OCI-LY3 (cell line): ENCODE results near the gene MAP3K3.
A peak's percentile ranks its signal among the peaks of the same experiment; 100 is the strongest.

Source experiments
- H2AFZ ChIP-seq: fragments of 200-600, 300-600 bp; shearing (Covaris generic); 2 replicates; pipeline ENCODE4 v1.6.0; 2014; ENCODE audit warnings: antibody characterized with exemption, low read depth, low read length
- H3K27ac ChIP-seq: fragments of 200-600, 300-600 bp; sonication (generic); 2 replicates; pipeline ENCODE4 v1.5.1; 2014; ENCODE audit warnings: mild to moderate bottlenecking, low read length, moderate library complexity, mixed read lengths
- H3K27me3 ChIP-seq: fragments of 200-600, 300-600 bp; sonication (generic); 2 replicates; pipeline ENCODE4 v1.6.1; 2014; ENCODE audit warnings: low read depth, low read length, mixed read lengths
- H3K36me3 ChIP-seq: fragments of 200-600, 300-600 bp; sonication (generic); replicated peaks from 2 replicates; pipeline ENCODE3; 2014; ENCODE audit warnings: low read depth, low read length, mixed read lengths
- H3K4me1 ChIP-seq: fragments of 300-600, 200-600 bp; sonication (generic); 2 replicates; pipeline ENCODE4 v1.6.1; 2014; ENCODE audit warnings: low read length, mixed read lengths
- H3K4me2 ChIP-seq: fragments of 200-600, 300-600 bp; sonication (generic); 2 replicates; pipeline ENCODE4 v1.6.1; 2014; ENCODE audit warnings: low read length, mixed read lengths
- H3K4me3 ChIP-seq: fragments of 300-600, 200-600 bp; sonication (generic); 2 replicates; pipeline ENCODE4 v1.5.1; 2014; ENCODE audit warnings: antibody characterized with exemption, mild to moderate bottlenecking, low read length, moderate library complexity
- H3K79me2 ChIP-seq: fragments of 300-600, 200-600 bp; shearing (Covaris generic); 2 replicates; pipeline ENCODE4 v1.6.1; 2014; ENCODE audit warnings: mild to moderate bottlenecking, low read length, mixed read lengths
- H3K9ac ChIP-seq: fragments of 300-600, 200-600 bp; shearing (Covaris generic); 2 replicates; pipeline ENCODE4 v1.6.0; 2014; ENCODE audit warnings: mild to moderate bottlenecking, low read length, moderate library complexity
- H3K9me3 ChIP-seq: fragments of 200-600, 300-600 bp; shearing (Covaris generic); 2 replicates; pipeline ENCODE4 v1.6.1; 2014; ENCODE audit warnings: low read length, mixed read lengths; ENCODE audit not compliant: insufficient read depth
- H4K20me1 ChIP-seq: fragments of 200-600, 300-600 bp; sonication (generic); 2 replicates; pipeline ENCODE4 v1.6.1; 2016; ENCODE audit warnings: low read length, mixed read lengths; ENCODE audit not compliant: insufficient read depth
- CTCF ChIP-seq: fragments of 200-600, 300-600 bp; sonication (generic); IDR thresholded peaks from 2 replicates; pipeline ENCODE4 v1.5.1; 2014; ENCODE audit warnings: antibody characterized with exemption, low read length, low read depth
- EZH2phosphoT487 ChIP-seq: fragments of 200-600 bp; shearing (Covaris generic); IDR thresholded peaks from 2 replicates; pipeline ENCODE4 v1.6.1; 2018; ENCODE audit warnings: antibody characterized with exemption, mixed run types, low read depth

The MAP3K3 gene

GRCh38 chr17:63621684-63622573, at the start of gene MAP3K3:
Gene MAP3K3, plus strand, starts transcription at chr17:63622417. Its CDS starts 343 bp downstream, at chr17:63622760.
- H3K36me3 ChIP-seq, result no peaks in the 10 kb centered on the region
- H4K20me1 ChIP-seq, result no peaks in the 10 kb centered on the region
- peaks cover 11% of the 10 kb centered on the region for H3K4me1 ChIP-seq
- H2AFZ ChIP-seq, result peak within 1 kb of the TSS; percentile 56
- TF ChIP-seq CTCF, result peak; percentile 19; the same call in 1 of the 2 replicates
- TF ChIP-seq EZH2phosphoT487, result no peak
- peak within 1 kb of the TSS; percentile 32 for H3K27ac ChIP-seq
- no peaks in the 10 kb centered on the region for H3K9me3 ChIP-seq
- peak within 1 kb of the TSS; percentile 91 for H3K4me2 ChIP-seq
- H3K4me3 ChIP-seq, result peak within 1 kb of the TSS; percentile 98
- no peaks in the 10 kb centered on the region for H3K27me3 ChIP-seq
- peaks cover 27% of the 10 kb centered on the region for H3K79me2 ChIP-seq
- peak within 1 kb of the TSS; percentile 67 for H3K9ac ChIP-seq

GRCh38 chr17:63573634-63574033, 48.6 kb upstream of the MAP3K3 start:
- no peak overlapping the region for H3K27ac ChIP-seq
- no peak overlapping the region for H3K9ac ChIP-seq
- no peak overlapping the region for H3K4me3 ChIP-seq
- H2AFZ ChIP-seq, result no peak overlapping the region
- no peaks in the 10 kb centered on the region for H3K4me1 ChIP-seq
- no peaks in the 10 kb centered on the region for H3K36me3 ChIP-seq
- no peaks in the 10 kb centered on the region for H3K27me3 ChIP-seq
- no peak for TF ChIP-seq CTCF
- TF ChIP-seq EZH2phosphoT487, result no peak
- no peaks in the 10 kb centered on the region for H3K9me3 ChIP-seq
- peaks cover 47% of the 10 kb centered on the region for H4K20me1 ChIP-seq
- H3K4me2 ChIP-seq, result no peak overlapping the region
- peaks cover 61% of the 10 kb centered on the region for H3K79me2 ChIP-seq

- Histone ChIP-seq H3K27ac (no peak overlapping the region), H3K27me3 (no peaks in the 10 kb centered on the region), H3K36me3 (peaks cover 29% of the 10 kb centered on the region), H2AFZ (no peak overlapping the region), H4K20me1 (peaks cover 23% of the 10 kb centered on the region), H3K9ac (no peak overlapping the region), H3K4me1 (no peaks in the 10 kb centered on the region), H3K4me2 (no peak overlapping the region), H3K9me3 (no peaks in the 10 kb centered on the region), H3K4me3 (no peak overlapping the region), H3K79me2 (peaks cover 28% of the 10 kb centered on the region)
- TF ChIP-seq CTCF (no peak), EZH2phosphoT487 (no peak)
Measured at GRCh38 chr17:63578027-63578768, 44.0 kb upstream of the MAP3K3 start.

- TF ChIP-seq EZH2phosphoT487 (no peak), CTCF (no peak)
- Histone ChIP-seq H4K20me1 (peaks cover 22% of the 10 kb centered on the region), H3K4me1 (no peaks in the 10 kb centered on the region), H3K9ac (no peak overlapping the region), H3K27ac (no peak overlapping the region), H3K36me3 (peaks cover 34% of the 10 kb centered on the region), H3K4me3 (no peak overlapping the region), H2AFZ (no peak overlapping the region), H3K9me3 (no peaks in the 10 kb centered on the region), H3K27me3 (no peaks in the 10 kb centered on the region), H3K79me2 (peaks cover 25% of the 10 kb centered on the region), H3K4me2 (no peak overlapping the region)
Measured at GRCh38 chr17:63578769-63579111, 43.5 kb upstream of the MAP3K3 start.
